ENCODE data around the gene ACO1. TPM values are rescaled to one million over a fixed set of nuclear protein-coding genes. Genes with fewer than 3 reads are reported as not detected.

The ACO1 gene
- total RNA-seq, 1 donor from 2014 or later = 32.5 TPM

GRCh38 chr9:32419921-32420320 lies 35.5 kb downstream of the ACO1 start:
- TF ChIP-seq CTCF (conservative IDR thresholded peaks at IDR 0.05) = no peak
- Mint-ChIP-seq H3K36me3 (peaks cover 43% of the 10 kb centered on the region), H3K4me3 (no peak overlapping the region), H3K27me3 (no peaks in the 10 kb centered on the region), H3K9me3 (no peaks in the 10 kb centered on the region), H3K27ac (no peak overlapping the region), H3K4me1 (ENCODE audit: unreplicated experiment) (no peaks in the 10 kb centered on the region)
- DNase-seq (ENCODE audit: extremely low spot score, unreplicated experiment) = no peak

- no peaks in the 10 kb centered on the region for H3K27me3 Mint-ChIP-seq
- no peak overlapping the region for H3K4me3 Mint-ChIP-seq
- H3K4me1 Mint-ChIP-seq (ENCODE audit: unreplicated experiment) = no peaks in the 10 kb centered on the region
- no peak overlapping the region for H3K27ac Mint-ChIP-seq
- peaks cover 43% of the 10 kb centered on the region for H3K36me3 Mint-ChIP-seq
- no peaks in the 10 kb centered on the region for H3K9me3 Mint-ChIP-seq
- no peak for DNase-seq (ENCODE audit: extremely low spot score, unreplicated experiment)
- TF ChIP-seq CTCF (conservative IDR thresholded peaks at IDR 0.05) = no peak
Observed at GRCh38 chr9:32422237-32422806, 37.9 kb downstream of the ACO1 start.

DNA sequence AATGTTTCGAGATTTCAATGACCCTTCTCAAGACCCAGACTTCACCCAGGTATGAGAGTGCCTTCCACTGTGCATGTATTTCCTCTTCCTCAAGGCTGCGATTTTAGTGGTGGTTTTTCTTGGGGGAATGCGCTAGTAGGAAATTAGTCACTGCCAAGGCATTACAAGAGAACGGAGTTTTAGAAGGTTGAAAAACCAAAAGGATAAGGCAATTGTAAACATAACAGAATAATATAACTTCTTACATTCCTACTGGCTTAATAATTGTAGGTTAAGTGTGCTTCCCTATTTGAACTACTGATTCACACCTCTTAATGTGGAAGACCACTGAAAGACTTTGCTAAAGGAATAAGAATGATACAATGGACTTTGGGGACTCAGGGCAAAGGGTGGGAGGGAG lies 38.9 kb downstream of the ACO1 start:
- peaks cover 36% of the 10 kb centered on the region for H3K36me3 Mint-ChIP-seq
- no peaks in the 10 kb centered on the region for H3K27me3 Mint-ChIP-seq
- H3K4me1 Mint-ChIP-seq (ENCODE audit: unreplicated experiment) = no peaks in the 10 kb centered on the region
- TF ChIP-seq CTCF (conservative IDR thresholded peaks at IDR 0.05) = no peak
- H3K4me3 Mint-ChIP-seq = no peak overlapping the region
- no peak for DNase-seq (ENCODE audit: extremely low spot score, unreplicated experiment)
- H3K27ac Mint-ChIP-seq = no peak overlapping the region
- H3K9me3 Mint-ChIP-seq = no peaks in the 10 kb centered on the region

- no peaks in the 10 kb centered on the region for H3K27me3 Mint-ChIP-seq
- H3K36me3 Mint-ChIP-seq = peaks cover 28% of the 10 kb centered on the region
Observed at GRCh38 chr9:32424616-32425015, 40.2 kb downstream of the ACO1 start.

GRCh38 chr9:32426278-32426939 lies 42.0 kb downstream of the ACO1 start:
- H3K27ac Mint-ChIP-seq = peak overlapping the region; percentile 46
- DNase-seq (ENCODE audit: extremely low spot score, unreplicated experiment) = no peak
- no peaks in the 10 kb centered on the region for H3K4me1 Mint-ChIP-seq (ENCODE audit: unreplicated experiment)
- H3K4me3 Mint-ChIP-seq = no peak overlapping the region
- no peak for TF ChIP-seq CTCF (conservative IDR thresholded peaks at IDR 0.05)
- H3K27me3 Mint-ChIP-seq = no peaks in the 10 kb centered on the region
- H3K36me3 Mint-ChIP-seq = peaks cover 22% of the 10 kb centered on the region
- no peaks in the 10 kb centered on the region for H3K9me3 Mint-ChIP-seq

More at GRCh38 chr9:32424616-32425015, 40.2 kb downstream of the ACO1 start:
- DNase-seq (ENCODE audit: extremely low spot score, unreplicated experiment) = no peak
- no peaks in the 10 kb centered on the region for H3K9me3 Mint-ChIP-seq
- TF ChIP-seq CTCF (conservative IDR thresholded peaks at IDR 0.05) = no peak
- H3K4me1 Mint-ChIP-seq (ENCODE audit: unreplicated experiment) = no peaks in the 10 kb centered on the region
- no peak overlapping the region for H3K4me3 Mint-ChIP-seq
- no peak overlapping the region for H3K27ac Mint-ChIP-seq
